Measurements from ENCODE around the gene FOXO4.
A peak's percentile ranks its signal among the peaks of the same experiment; 100 is the strongest.

FOXO4 gene

GRCh38 chrX:71098951-71099506 is 3.4 kb downstream of the FOXO4 start:
- DNase-seq (ENCODE audit: low read depth in 2 of 3, low spot score in 2 of 3) = no peak

DNA sequence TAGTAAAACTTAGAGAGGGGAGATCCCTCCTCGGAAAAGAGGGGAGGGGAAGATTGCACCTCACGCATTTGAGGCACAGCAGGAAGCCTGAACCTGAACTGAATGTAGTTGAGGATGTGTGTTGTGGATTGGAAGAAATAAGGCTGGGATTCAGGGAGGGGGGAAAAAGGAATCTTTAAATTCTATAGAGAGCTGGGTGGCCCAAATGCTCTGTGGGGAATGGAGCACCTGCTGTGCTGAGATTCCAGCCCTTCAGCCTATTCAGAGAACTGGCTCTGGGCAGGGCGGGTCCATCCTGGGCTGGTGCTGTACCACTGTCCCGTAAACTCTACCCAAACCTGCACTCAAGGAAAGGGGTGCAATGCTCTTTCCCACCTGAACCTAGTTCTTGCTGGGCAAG is 4.1 kb downstream of the FOXO4 start:
- no peak for DNase-seq (ENCODE audit: low read depth in 2 of 3, low spot score in 2 of 3)

DNA sequence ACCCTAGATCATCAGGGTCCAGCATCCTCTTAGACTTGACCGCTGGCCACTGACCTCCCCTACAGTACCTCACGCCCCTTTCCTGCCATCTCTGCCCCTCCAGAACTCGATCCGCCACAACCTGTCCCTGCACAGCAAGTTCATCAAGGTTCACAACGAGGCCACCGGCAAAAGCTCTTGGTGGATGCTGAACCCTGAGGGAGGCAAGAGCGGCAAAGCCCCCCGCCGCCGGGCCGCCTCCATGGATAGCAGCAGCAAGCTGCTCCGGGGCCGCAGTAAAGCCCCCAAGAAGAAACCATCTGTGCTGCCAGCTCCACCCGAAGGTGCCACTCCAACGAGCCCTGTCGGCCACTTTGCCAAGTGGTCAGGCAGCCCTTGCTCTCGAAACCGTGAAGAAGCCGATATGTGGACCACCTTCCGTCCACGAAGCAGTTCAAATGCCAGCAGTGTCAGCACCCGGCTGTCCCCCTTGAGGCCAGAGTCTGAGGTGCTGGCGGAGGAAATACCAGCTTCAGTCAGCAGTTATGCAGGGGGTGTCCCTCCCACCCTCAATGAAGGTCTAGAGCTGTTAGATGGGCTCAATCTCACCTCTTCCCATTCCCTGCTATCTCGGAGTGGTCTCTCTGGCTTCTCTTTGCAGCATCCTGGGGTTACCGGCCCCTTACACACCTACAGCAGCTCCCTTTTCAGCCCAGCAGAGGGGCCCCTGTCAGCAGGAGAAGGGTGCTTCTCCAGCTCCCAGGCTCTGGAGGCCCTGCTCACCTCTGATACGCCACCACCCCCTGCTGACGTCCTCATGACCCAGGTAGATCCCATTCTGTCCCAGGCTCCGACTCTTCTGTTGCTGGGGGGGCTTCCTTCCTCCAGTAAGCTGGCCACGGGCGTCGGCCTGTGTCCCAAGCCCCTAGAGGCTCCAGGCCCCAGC is 5.2 kb downstream of the FOXO4 start:
- DNase-seq (ENCODE audit: low read depth in 2 of 3, low spot score in 2 of 3) = no peak

DNA sequence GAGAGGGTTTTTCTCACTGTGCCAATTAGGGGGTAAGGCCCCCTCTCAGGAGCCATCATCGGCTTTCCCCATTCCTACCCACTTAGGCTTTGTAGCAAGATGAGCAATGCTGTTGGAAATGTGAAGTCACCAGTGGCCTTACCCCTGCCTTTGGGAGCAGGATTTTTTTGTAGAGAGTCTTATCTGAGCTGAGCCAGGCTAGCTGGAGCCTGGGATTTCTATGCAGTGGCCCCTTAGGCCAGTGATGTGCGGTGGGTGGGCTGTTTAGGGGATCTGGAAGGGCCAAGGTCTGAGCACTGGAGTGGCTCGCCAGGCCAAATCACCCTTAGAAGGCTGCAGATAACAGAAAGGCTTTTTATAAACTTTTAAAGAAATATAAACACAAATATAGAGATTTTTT is 6.6 kb downstream of the FOXO4 start:
- no peak for DNase-seq (ENCODE audit: low read depth in 2 of 3, low spot score in 2 of 3)

DNA sequence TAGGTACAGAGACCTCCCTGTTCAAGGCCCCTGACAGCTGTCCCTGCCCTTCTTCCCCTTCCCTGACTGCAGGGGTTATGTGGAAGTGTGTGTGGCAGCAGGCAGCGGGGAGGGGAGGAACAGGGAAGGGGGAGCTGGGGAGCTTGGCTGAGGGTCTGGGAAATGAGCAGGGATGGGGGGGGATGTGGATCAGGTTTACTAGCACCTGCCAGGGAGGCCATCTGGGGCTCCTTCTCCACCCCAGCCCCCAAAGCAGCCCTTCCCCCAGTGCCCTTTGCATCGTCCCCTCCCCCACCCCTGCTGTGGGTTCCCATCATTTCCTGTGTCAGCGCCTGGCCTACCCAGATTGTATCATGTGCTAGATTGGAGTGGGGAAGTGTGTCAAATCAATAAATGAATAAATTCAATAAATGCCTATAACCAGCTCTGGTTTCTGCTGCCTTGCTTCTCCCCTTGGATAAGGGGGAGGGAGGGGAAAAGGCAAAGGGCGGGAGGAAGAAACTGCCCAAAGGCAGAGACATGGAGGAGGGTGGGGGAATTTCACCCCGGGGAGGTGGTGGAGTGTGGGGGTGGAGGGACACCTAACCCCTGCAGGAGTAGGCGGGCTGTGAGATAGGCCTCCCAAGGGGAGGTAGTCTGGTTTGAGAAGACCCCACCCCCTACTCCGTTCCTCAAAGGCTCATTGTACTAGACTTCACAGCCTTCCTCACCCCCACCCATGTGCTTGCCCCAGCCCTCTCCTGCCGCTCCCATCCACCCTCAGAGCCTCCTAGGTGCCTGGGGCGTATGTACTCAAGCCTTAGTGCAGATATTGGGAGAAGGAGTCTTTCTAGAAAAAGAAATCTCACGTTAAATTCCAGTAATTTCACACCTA is 7.7 kb downstream of the FOXO4 start:
- DNase-seq (ENCODE audit: low read depth in 2 of 3, low spot score in 2 of 3) = no peak

DNA sequence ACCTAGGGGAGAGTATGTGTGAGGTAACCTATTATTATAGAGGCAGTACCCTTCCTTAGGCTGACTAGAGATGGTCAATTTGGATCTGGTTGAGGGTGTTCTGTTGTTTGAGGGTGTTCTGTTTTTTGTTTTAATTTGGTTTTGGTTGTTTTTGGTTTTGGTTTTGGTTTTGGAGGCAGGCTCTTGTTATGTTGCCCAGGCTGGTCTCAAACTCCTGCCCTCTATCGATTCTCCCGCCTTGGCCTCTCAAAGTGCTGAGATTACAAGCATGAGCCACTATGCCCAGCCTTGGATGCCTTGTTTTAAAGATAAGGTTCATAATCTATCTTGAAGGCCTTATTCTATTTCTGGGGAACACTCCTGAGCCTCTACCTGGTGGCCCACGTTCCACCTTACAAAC is 10.0 kb downstream of the FOXO4 start:
- DNase-seq (ENCODE audit: low read depth in 2 of 3, low spot score in 2 of 3) = no peak

GRCh38 chrX:71106427-71106826 is 10.8 kb downstream of the FOXO4 start, which contains the start of gene CXorf65:
Gene CXorf65, minus strand, starts transcription at chrX:71106740. Its CDS starts 184 bp downstream, at chrX:71106556.
- no peak for DNase-seq (ENCODE audit: low read depth in 2 of 3, low spot score in 2 of 3)

DNA sequence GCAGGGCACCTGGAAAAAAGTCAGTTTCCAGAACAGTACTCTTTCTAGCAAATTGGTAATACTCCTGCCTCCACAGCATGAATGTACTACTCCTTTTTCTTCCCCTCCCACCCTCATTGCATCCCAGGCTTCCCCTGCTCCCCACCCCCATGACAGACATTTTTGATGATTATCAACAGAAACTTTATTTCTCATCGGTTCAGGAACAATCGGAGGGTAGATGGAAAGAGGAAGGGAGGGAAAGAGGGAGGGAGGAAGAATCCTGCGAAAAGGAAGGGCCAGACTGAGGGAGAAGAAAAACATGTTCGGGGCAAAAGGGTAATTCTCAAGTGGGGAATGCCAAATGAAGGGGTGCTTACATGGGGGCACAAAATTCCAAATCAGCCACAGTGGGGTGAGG is 11.6 kb downstream of the FOXO4 start:
- no peak for DNase-seq (ENCODE audit: low read depth in 2 of 3, low spot score in 2 of 3)

- no peak for DNase-seq (ENCODE audit: low read depth in 2 of 3, low spot score in 2 of 3)
These were observed 12.2 kb downstream of the FOXO4 start for GRCh38 chrX:71107762-71108360.

- no peak for DNase-seq (ENCODE audit: low read depth in 2 of 3, low spot score in 2 of 3)
These were observed 13.4 kb downstream of the FOXO4 start for GRCh38 chrX:71109051-71109450.

- DNase-seq (ENCODE audit: low read depth in 2 of 3, low spot score in 2 of 3) = peak in 1 of 3 experiments; percentile 41
These were observed 15.6 kb downstream of the FOXO4 start, which contains the start of gene IL2RG for GRCh38 chrX:71111141-71111843. Gene IL2RG, minus strand, starts transcription at chrX:71111577. Its CDS starts 38 bp downstream, at chrX:71111539.

DNA sequence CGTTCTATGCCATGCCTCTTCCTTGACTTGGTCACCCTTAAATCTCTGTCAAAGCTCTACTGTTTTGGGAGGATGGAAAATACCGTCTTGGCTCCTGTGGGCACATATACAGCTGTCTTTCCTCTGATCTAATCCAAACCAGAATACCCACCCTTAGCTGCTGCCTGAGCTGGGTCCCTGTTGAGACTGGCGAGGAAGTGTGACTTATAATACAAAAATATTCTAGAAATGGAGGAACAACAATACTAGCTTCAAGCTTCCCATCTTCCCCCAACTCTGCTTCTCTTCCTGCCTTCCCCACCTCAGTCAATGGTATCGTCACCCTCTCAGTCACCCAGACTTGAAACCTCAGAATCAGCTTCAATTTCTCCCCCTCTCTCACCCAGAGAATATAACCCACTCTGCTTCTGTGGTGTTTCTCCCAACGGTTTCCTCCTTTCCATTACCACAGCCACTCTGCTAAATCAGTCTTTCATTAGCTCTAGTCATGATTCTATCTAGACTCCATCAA is 16.3 kb downstream of the FOXO4 start:
- DNase-seq (ENCODE audit: low read depth in 2 of 3, low spot score in 2 of 3) = no peak

DNA sequence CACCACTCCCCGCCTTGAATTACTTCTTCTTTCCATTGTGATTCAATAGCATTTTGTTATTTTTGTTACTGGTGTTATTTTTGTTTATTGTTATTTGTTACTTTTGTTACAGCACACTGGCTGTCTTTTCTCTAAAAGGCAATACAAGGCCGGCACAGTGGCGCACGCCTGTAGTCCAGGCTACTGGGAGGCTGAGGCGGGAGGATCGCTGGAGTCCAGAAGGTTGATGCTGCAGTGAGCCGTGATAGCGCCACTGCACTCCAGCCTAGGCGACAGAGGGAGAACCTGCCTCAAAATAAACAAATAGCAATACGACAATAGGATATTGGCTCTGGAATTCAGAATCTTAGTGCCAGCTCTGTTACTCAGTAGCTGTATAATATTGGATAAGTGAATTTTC is 21.7 kb downstream of the FOXO4 start:
- DNase-seq (ENCODE audit: low read depth in 2 of 3, low spot score in 2 of 3) = no peak

DNA sequence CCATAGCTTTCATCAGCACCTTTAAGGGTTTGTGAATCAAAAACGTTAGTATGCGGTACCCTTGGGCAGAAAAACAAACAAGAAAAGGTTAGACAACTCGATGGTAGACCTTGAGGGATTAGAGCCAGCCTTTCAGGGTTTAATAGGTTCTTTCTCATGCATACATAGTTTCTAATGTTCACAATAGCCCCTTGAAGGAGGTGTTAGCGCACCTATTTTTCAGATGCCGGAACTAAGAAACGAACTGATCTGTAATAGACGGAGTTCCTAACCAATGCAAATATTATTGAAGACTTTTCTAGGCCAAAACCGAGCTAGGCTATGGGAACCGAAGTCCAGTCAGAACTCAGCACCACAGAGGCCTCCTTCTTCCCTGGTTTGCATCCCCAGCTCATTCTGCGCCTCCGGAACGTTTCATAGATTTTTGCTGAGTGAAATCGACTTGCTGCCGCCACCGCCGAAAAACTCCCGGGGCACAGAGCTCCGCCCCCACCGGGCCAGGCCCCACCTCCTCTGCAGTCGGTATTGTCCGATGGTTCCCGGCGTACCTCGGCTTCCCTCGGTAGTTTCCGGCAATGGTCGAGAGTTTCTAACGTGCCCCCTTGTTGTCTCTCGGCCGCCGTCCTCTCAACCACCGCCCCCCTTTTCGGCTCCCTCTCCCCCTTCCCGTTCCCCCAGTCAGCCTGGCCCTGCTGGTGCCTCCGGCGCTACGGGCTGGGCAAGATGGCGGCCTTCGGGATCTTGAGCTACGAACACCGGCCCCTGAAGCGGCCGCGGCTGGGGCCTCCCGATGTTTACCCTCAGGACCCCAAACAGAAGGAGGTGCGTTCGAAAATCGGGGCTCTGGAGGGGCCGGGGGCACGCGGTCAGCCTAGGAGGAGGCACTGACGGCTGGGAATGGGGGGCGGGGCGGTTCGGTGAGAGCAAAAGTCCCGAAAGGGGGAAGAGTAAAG is 22.7 kb downstream of the FOXO4 start, which contains the start of gene MED12:
Gene MED12, plus strand, starts transcription at position 565 of the 953 bp plus-strand sequence. Its CDS starts 159 bp downstream, at position 724.
- peak; percentile 55 to 66 (median 61) for DNase-seq (ENCODE audit: low read depth in 2 of 3, low spot score in 2 of 3)

DNA sequence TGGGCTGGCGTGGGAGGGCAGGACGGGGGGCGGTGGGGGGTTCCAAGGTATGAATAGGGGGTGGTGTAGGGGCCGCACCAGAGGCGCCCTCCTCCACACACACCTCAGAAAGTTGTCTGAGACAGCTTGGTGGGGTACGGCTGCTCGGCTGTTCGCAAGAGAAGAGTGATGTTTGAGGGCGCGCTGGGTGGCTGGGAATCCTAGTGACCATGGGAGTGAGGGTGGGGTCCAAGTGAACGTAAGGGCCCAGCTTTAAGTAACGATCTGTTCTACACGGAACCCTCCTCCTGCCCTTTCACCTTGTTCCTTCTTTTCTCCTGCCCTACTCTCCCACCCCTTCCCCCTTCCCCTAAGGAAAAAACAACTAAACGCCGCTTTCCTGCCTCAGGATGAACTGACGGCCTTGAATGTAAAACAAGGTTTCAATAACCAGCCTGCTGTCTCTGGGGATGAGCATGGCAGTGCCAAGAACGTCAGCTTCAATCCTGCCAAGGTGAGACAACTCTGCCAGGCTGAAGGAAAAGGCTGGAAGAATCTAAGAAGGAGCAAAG is 23.4 kb downstream of the FOXO4 start:
- DNase-seq (ENCODE audit: low read depth in 2 of 3, low spot score in 2 of 3) = no peak

GRCh38 chrX:71128166-71128833 is 32.6 kb downstream of the FOXO4 start:
- no peak for DNase-seq (ENCODE audit: low read depth in 2 of 3, low spot score in 2 of 3)

DNA sequence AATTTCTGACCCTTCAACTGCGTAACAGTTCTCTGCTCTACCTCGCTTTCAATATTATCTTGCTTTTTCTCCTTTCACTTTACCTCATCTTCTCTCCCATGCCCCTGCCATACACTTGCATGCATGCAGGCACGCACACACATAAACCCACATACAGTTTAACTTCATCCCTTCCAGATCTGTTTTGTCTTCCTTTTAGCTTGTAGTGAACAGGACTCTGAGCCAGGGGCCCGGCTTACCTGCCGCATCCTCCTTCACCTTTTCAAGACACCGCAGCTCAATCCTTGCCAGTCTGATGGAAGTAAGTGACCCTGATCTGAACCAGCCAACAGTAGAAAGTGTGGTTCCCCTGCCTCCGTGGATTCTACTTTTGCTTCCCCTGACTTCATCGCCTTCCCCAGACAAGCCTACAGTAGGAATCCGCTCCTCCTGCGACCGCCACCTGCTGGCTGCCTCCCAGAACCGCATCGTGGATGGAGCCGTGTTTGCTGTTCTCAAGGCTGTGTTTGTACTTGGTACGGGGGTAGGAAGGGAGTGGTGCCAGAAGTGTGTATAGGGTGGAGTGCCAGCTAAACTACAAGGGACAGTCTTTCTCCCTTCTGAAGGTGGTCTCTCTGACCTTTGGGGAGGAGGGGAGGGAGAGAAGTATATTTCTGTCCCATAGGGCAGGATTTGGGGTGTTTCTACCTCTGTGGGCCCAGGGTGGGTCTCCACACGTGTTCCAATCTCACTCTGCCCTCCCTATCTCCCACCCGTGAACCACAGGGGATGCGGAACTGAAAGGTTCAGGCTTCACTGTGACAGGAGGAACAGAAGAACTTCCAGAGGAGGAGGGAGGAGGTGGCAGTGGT is 33.5 kb downstream of the FOXO4 start:
- peak in 2 of 3 experiments; percentile 43 to 55 for DNase-seq (ENCODE audit: low read depth in 2 of 3, low spot score in 2 of 3)
